NT2/D1 (cell line): Measurements from ENCODE around the gene MEPE.

ENCODE experiments used
- YY1 ChIP-seq: IDR thresholded peaks from 2 replicates; pipeline ENCODE4 v1.6.1; 2011; ENCODE audit not compliant: insufficient read length, insufficient read depth
- ZNF274 ChIP-seq: IDR thresholded peaks from 2 replicates; pipeline ENCODE4 v1.6.1; 2011; ENCODE audit warnings: mild to moderate bottlenecking, low read depth, low read length

DNA sequence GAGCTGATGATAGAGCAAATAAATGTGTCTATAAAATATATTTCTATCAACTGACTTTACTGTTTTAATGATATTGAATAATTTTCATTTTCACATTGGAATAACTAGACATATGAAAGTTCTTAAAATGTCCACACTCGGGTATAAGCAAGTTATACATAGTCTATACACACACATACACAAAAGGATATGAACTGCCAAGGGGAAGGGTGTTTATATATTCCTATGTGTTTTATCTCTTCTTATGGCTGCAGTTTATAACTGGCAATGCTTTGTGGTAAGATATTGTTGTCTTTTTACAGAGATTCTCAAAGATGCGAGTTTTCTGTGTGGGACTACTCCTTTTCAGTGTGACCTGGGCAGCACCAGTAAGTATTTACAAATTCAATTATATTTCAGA is 1.6 kb downstream of the MEPE start:
- TF ChIP-seq ZNF274 (no peak), YY1 (no peak)
